OCI-LY1 (cell line): ENCODE measurements around the gene WDFY2.
"Not testable (repeated sequence)": the region's sequence is repeated elsewhere in the genome, so short reads cannot be mapped to it uniquely, and the experiment has no call there.

Source experiments
- H2AFZ ChIP-seq: fragments of 200-600 bp; sonication (generic), shearing (Covaris generic); 2 replicates; pipeline ENCODE4 v1.6.0; 2014; ENCODE audit warnings: antibody characterized with exemption, mild to moderate bottlenecking, low read length
- H3F3A ChIP-seq: fragments of 200-600 bp; sonication (generic), shearing (Covaris generic); 2 replicates; pipeline ENCODE4 v1.6.0; 2014; ENCODE audit warnings: mild to moderate bottlenecking, antibody characterized with exemption, low read length, moderate library complexity; ENCODE audit not compliant: insufficient read depth
- H3K27ac ChIP-seq: fragments of 200-600 bp; sonication (generic); 2 replicates; pipeline ENCODE4 v1.5.1; 2014; ENCODE audit warnings: low read length, mixed run types, mild to moderate bottlenecking, low read depth; ENCODE audit not compliant: poor library complexity, severe bottlenecking
- H3K27me3 ChIP-seq: fragments of 200-600 bp; sonication (generic); 2 replicates; pipeline ENCODE4 v1.6.0; 2014; ENCODE audit warnings: antibody characterized with exemption, mild to moderate bottlenecking, low read length, moderate library complexity; ENCODE audit not compliant: insufficient read depth
- H3K36me3 ChIP-seq: fragments of 200-600 bp; sonication (generic); 2 replicates; pipeline ENCODE4 v1.6.1; 2014; ENCODE audit warnings: mild to moderate bottlenecking, antibody characterized with exemption, low read length, moderate library complexity, mixed read lengths; ENCODE audit not compliant: insufficient read depth
- H3K4me1 ChIP-seq: fragments of 200-600 bp; sonication (generic); 2 replicates; pipeline ENCODE4 v1.5.1; 2014; ENCODE audit warnings: mild to moderate bottlenecking, low read length, moderate library complexity; ENCODE audit not compliant: insufficient read depth, severe bottlenecking
- H3K4me2 ChIP-seq: fragments of 200-600 bp; sonication (generic), shearing (Covaris generic); 2 replicates; pipeline ENCODE4 v1.6.1; 2014; ENCODE audit warnings: low read length
- H3K4me3 ChIP-seq: fragments of 200-600 bp; sonication (generic); 2 replicates; pipeline ENCODE4 v1.5.1; 2014; ENCODE audit warnings: low read length, low read depth, mild to moderate bottlenecking, mixed read lengths; ENCODE audit not compliant: poor library complexity, severe bottlenecking
- H3K79me2 ChIP-seq: fragments of 200-600 bp; shearing (Covaris generic); 2 replicates; pipeline ENCODE4 v1.6.1; 2016; ENCODE audit warnings: mixed run types, low read length, mixed read lengths; ENCODE audit not compliant: insufficient read depth
- H3K9ac ChIP-seq: fragments of 200-600 bp; sonication (generic), shearing (Covaris generic); 2 replicates; pipeline ENCODE4 v1.6.1; 2014; ENCODE audit warnings: mild to moderate bottlenecking, low read length, mixed read lengths
- H3K9me2 ChIP-seq: fragments of 200-600 bp; sonication (generic), shearing (Covaris generic); 2 replicates; pipeline ENCODE4 v1.6.1; 2014; ENCODE audit warnings: low read depth, mild to moderate bottlenecking, low read length, mixed read lengths
- H3K9me3 ChIP-seq: fragments of 200-600 bp; shearing (Covaris generic); 2 replicates; pipeline ENCODE4 v1.6.1; 2014; ENCODE audit warnings: low read length, mixed read lengths
- H4K20me1 ChIP-seq: fragments of 200-600 bp; sonication (generic), shearing (Covaris generic); 2 replicates; pipeline ENCODE4 v1.6.0; 2016; ENCODE audit warnings: mild to moderate bottlenecking, low read length; ENCODE audit not compliant: insufficient read depth
- CTCF ChIP-seq: fragments of 200-600 bp; sonication (generic), shearing (Covaris generic); IDR thresholded peaks from 2 replicates; pipeline ENCODE4 v1.5.1; 2017; ENCODE audit warnings: mild to moderate bottlenecking, antibody characterized with exemption, low read length, moderate library complexity, mixed read lengths
- EZH2 ChIP-seq: fragments of 200-600 bp; sonication (generic), shearing (Covaris generic); IDR thresholded peaks from 2 replicates; pipeline ENCODE4 v1.8.0; 2017; ENCODE audit warnings: borderline replicate concordance, mixed run types, mild to moderate bottlenecking, antibody characterized with exemption, low read length, moderate library complexity, mixed read lengths

Gene WDFY2

GRCh38 chr13:51637852-51638215, 53.6 kb downstream of the WDFY2 start:
- no peaks in the 10 kb centered on the region for H3K36me3 ChIP-seq
- no peaks in the 10 kb centered on the region for H3K9me3 ChIP-seq
- no peak overlapping the region for H2AFZ ChIP-seq
- no peaks in the 10 kb centered on the region for H3K79me2 ChIP-seq
- no peaks in the 10 kb centered on the region for H3F3A ChIP-seq
- H3K27me3 ChIP-seq = no peaks in the 10 kb centered on the region
- TF ChIP-seq CTCF (no peak), EZH2 (no peak)
- H3K4me1 ChIP-seq = peaks cover 8% of the 10 kb centered on the region
- H3K9me2 ChIP-seq = no peaks in the 10 kb centered on the region
- H3K4me2 ChIP-seq = no peak overlapping the region
- H3K4me3 ChIP-seq = no peak overlapping the region
- no peak overlapping the region for H3K27ac ChIP-seq
- no peaks in the 10 kb centered on the region for H4K20me1 ChIP-seq
- H3K9ac ChIP-seq = no peak overlapping the region

- Histone ChIP-seq H3K4me2 (no peak overlapping the region), H3K27ac (no peak overlapping the region), H3K9me2 (no peaks in the 10 kb centered on the region), H3K4me3 (no peak overlapping the region), H3K9me3 (no peaks in the 10 kb centered on the region), H3K4me1 (peaks cover 8% of the 10 kb centered on the region), H3K27me3 (no peaks in the 10 kb centered on the region), H3K79me2 (no peaks in the 10 kb centered on the region), H3K36me3 (no peaks in the 10 kb centered on the region), H4K20me1 (no peaks in the 10 kb centered on the region), H3F3A (no peaks in the 10 kb centered on the region), H3K9ac (no peak overlapping the region), H2AFZ (no peak overlapping the region)
- TF ChIP-seq CTCF (no peak), EZH2 (no peak)
Observed at GRCh38 chr13:51638216-51638871, 54.1 kb downstream of the WDFY2 start.

- Histone ChIP-seq H3F3A (no peaks in the 10 kb centered on the region), H3K9me3 (no peaks in the 10 kb centered on the region), H3K4me3 (no peak overlapping the region), H4K20me1 (no peaks in the 10 kb centered on the region), H3K9me2 (no peaks in the 10 kb centered on the region), H2AFZ (no peak overlapping the region), H3K9ac (no peak overlapping the region), H3K79me2 (no peaks in the 10 kb centered on the region), H3K36me3 (no peaks in the 10 kb centered on the region), H3K4me2 (no peak overlapping the region), H3K27ac (no peak overlapping the region), H3K27me3 (no peaks in the 10 kb centered on the region), H3K4me1 (peaks cover 14% of the 10 kb centered on the region)
- TF ChIP-seq CTCF (no peak), EZH2 (no peak)
Observed at GRCh38 chr13:51639171-51639570, 54.9 kb downstream of the WDFY2 start.

- H4K20me1 ChIP-seq, H3K4me2 ChIP-seq, H3K36me3 ChIP-seq, H3K4me3 ChIP-seq, H3K27me3 ChIP-seq, H2AFZ ChIP-seq, H3K9ac ChIP-seq, H3K9me2 ChIP-seq, H3K27ac ChIP-seq, H3K79me2 ChIP-seq, H3K9me3 ChIP-seq, H3F3A ChIP-seq: not testable (repeated sequence)
- peaks cover 22% of the 10 kb centered on the region for H3K4me1 ChIP-seq
Observed at GRCh38 chr13:51640696-51641095, 56.4 kb downstream of the WDFY2 start.
